OCI-LY3 (cell line): ENCODE data around the gene ADISSP.

Experiments used
- EZH2phosphoT487 ChIP-seq: fragments of 200-600 bp; shearing (Covaris generic); IDR thresholded peaks from 2 replicates; pipeline ENCODE4 v1.6.1; 2018; ENCODE audit warnings: antibody characterized with exemption, mixed run types, low read depth
- TF ChIP-seq, protein P1 (sequence below): fragments of 200-600, 300-600 bp; sonication (generic); IDR thresholded peaks from 2 replicates; pipeline ENCODE4 v1.5.1; 2014; ENCODE audit warnings: antibody characterized with exemption, low read length, low read depth

DNA sequence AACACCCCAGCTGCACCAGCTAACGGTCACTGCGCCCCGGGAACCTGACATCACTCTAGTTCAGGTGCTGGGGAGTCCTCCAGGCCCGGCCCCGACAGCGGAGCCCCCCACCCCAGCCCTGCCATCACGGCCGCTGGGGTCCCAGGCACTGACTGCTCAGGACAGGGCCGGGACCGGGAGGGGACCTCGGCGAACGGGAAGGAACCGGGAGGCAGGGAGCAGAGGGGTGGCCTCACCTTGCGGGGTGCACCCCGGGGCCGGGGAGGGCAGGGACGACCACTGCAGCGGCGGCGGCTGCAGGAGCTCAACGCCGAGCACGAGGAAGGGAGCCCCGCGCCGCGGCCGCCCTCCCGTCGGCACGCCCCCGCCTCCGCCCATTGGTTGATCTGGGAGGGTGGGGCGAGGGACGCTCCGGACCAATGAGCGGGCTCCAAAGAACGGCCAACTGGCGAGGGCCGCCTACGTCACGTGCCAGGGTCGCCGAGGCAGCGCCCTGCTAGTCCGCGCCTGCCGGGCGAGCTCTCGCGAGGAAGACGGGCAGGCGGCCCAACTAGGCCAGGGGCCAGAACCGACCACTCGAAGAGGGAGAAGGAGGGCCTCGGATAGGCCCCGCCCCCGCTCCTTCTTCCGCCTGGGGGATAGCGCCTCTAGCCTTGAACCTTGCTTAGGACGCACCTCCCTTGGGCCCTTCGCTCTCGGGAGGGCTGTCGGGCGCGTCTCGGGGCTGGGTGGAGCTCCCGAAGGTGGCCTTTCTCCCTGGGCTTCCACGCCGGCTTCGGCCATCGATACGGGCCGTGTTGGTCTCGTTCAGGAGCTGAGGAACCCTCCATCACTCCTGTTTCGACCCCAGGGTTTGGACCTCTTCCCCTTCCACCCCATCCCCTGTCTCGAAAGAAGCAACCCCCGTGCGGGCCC is at the start of gene ADISSP:
- no peak for TF ChIP-seq EZH2phosphoT487
- TF ChIP-seq, protein P1, sequence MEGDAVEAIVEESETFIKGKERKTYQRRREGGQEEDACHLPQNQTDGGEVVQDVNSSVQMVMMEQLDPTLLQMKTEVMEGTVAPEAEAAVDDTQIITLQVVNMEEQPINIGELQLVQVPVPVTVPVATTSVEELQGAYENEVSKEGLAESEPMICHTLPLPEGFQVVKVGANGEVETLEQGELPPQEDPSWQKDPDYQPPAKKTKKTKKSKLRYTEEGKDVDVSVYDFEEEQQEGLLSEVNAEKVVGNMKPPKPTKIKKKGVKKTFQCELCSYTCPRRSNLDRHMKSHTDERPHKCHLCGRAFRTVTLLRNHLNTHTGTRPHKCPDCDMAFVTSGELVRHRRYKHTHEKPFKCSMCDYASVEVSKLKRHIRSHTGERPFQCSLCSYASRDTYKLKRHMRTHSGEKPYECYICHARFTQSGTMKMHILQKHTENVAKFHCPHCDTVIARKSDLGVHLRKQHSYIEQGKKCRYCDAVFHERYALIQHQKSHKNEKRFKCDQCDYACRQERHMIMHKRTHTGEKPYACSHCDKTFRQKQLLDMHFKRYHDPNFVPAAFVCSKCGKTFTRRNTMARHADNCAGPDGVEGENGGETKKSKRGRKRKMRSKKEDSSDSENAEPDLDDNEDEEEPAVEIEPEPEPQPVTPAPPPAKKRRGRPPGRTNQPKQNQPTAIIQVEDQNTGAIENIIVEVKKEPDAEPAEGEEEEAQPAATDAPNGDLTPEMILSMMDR, result peak; percentile 37
